HG03558 (cell line): ENCODE measurements around the gene APOBEC3H.

Experiments
- ATAC-seq: cut with Tn5 transposase; IDR thresholded peaks from one replicate; pipeline ENCODE4 v1.9.1; 2021; ENCODE audit warnings: moderate number of reproducible peaks; ENCODE audit not compliant: unreplicated experiment; ENCODE audit errors: extremely low read depth

The APOBEC3H gene

DNA sequence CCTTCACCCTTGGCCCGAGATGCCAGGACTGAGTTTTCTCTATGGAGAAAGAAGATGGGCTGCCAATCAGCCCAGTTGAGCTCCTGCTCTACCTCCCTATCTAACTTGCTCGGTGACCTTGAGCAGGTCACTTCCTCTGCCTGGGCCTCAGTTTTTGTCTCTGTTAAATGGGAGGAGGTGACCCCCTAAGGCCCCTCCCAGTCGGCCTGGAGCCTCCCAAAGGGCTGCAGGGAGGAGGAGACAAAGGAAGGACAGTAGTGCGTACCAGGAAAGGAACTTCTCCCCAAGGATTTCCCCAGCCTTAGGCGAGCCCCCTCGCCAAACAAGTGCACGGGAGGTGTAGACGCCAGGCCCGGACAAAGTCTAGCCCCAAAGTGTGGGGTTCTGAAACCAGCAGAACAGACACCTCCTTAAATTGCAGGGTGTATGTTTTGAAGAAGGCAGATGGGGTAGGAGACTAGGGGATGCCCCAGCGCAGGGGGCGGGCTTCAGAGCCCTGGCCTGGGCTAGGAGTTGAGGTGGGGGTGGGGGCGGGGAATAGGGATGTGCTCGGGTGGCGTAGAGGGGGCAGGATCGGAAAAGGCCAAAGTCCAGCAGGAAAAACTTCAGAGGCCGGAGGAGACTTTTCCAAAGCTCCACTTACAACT is 54.4 kb downstream of the APOBEC3H start:
- no peak for ATAC-seq

DNA sequence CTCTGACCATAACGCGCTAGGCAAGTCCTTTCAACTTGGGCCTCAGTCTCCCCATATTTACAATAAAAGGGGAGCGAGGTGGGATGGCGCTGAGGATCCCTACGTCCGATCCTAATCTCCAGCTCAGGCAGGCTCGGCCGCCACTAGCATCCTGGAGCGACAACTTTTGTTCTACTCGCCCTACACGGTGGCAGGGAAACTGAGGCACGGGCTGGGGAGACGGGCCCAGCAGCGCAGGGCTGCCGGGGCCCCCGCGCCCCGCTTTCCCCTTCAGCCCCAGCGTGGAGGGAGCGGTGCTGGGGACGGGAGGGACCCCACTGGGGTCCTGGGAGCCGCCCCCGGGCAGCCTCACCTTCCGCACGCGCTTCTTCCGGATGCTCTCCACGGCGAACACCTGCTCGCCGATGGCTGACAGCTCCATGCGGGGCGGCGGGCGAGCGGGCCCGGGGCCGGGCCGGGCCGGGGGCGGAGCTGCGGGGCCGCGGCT is 55.0 kb downstream of the APOBEC3H start:
- no peak for ATAC-seq

DNA sequence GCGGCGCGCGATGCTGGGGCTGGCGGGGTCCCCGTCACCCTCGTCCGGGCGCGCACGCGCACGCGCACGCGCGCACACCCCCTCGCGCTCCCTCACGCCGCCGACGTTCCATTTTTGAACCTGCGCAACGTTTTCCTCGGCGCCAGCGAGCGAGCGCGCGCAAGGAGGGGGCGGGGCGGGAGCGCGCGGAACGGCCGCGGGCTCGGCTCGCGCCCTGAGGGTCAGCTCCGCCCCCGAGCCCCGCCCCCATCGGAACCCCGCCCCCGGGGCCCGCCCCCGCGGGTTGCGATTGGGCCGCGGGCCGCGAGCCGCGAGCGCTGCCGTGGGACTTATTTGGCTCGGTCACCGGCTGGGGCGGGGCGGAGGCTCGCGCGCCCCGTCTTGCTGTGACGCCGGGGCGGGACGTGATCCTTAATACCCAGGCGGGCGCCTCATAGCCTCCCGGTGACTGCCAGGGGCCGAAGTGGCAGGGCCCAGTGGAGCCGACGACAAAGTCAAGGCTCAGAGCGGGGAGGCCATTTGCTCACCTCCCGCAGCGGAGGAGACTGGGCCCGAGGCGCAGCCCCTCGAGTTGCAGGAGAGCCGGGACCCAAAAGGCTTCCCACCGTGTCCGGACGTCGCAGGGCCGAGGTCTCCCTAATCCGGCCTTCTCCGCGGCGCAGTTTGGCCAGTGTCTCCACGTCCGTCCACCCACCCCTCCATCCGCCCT is 55.6 kb downstream of the APOBEC3H start, which contains the start of gene CBX7:
Gene CBX7, minus strand, starts transcription at position 170 of the 709 bp plus-strand sequence. CDS start 236 bp downstream, outside the sequence.
- peak; percentile 54 for ATAC-seq

DNA sequence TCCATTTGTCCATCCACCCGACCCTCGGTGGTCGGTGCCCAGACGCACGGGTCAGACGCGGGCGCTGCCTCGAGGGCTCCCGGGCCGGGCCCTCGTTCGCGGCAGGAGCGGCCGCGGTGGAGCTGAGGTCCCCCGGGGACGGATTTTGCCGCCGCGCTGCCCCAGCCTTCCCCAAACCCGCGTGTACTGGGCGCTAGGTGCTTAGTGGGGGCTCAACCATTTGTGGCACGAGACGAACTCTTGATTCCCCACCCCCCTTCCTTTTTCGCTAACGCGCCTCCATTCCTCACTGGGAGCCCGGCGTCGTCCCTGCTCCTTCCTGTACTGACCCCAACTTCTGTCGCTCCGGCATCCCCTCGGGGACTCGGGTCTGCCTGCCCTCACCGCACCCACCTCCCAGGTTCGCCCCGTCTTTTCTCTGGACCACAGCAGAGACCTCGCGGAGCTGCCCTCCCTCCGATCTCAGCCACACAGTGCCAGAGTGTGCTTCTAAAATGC is 56.2 kb downstream of the APOBEC3H start:
- no peak for ATAC-seq
